Measurements from ENCODE around the gene WDR18.

Gene WDR18

GRCh38 chr19:993361-993830 lies 9.3 kb downstream of the WDR18 start:
- DNase-seq = no peak

GRCh38 chr19:993831-994393 lies 9.8 kb downstream of the WDR18 start:
- no peak for DNase-seq

GRCh38 chr19:994516-994915 lies 10.4 kb downstream of the WDR18 start:
- DNase-seq = no peak

- no peak for DNase-seq
Measured at GRCh38 chr19:995051-995827, 11.1 kb downstream of the WDR18 start.

GRCh38 chr19:996051-996838 lies 12.1 kb downstream of the WDR18 start:
- DNase-seq = no peak

GRCh38 chr19:998064-998463 lies 13.9 kb downstream of the WDR18 start:
- DNase-seq = no peak

GRCh38 chr19:999379-999719 lies 15.2 kb downstream of the WDR18 start:
- DNase-seq = no peak

- no peak for DNase-seq
Measured at GRCh38 chr19:1000095-1000494, 15.9 kb downstream of the WDR18 start, which contains the start of gene GRIN3B. Gene GRIN3B, plus strand, starts transcription at chr19:1000419. Its CDS starts 19 bp downstream, at chr19:1000438.

GRCh38 chr19:1000591-1001537 lies 16.7 kb downstream of the WDR18 start:
- DNase-seq = no peak

- DNase-seq = no peak
Measured at GRCh38 chr19:1001538-1002166, 17.5 kb downstream of the WDR18 start.

GRCh38 chr19:1002600-1002999 lies 18.5 kb downstream of the WDR18 start:
- no peak for DNase-seq

- DNase-seq = no peak
Measured at GRCh38 chr19:1003283-1003682, 19.1 kb downstream of the WDR18 start.

GRCh38 chr19:1004204-1004802 lies 20.2 kb downstream of the WDR18 start:
- DNase-seq = no peak

- no peak for DNase-seq
Measured at GRCh38 chr19:1004803-1005664, 20.9 kb downstream of the WDR18 start.

GRCh38 chr19:1006711-1007398 lies 22.7 kb downstream of the WDR18 start:
- no peak for DNase-seq

GRCh38 chr19:1007399-1008251 lies 23.5 kb downstream of the WDR18 start:
- DNase-seq = no peak

GRCh38 chr19:1008268-1009040 lies 24.3 kb downstream of the WDR18 start:
- no peak for DNase-seq
